HG03103 (cell line): ENCODE results near the gene PPP1R8.
"Not testable (repeated sequence)": the region's sequence is repeated elsewhere in the genome, so short reads cannot be mapped to it uniquely, and the experiment has no call there.

Experiments
- ATAC-seq: cut with Tn5 transposase; IDR thresholded peaks from one replicate; pipeline ENCODE4 v1.9.1; 2021; ENCODE audit warnings: low read depth; ENCODE audit not compliant: unreplicated experiment

PPP1R8 gene

GRCh38 chr1:27868932-27869718, 38.5 kb downstream of the PPP1R8 start:
- no peak for ATAC-seq

GRCh38 chr1:27869719-27870085, 39.1 kb downstream of the PPP1R8 start:
- ATAC-seq, result no peak

GRCh38 chr1:27871076-27871475, 40.5 kb downstream of the PPP1R8 start:
- ATAC-seq, result not testable (repeated sequence)

- no peak for ATAC-seq
Observed at GRCh38 chr1:27872059-27872801, 41.6 kb downstream of the PPP1R8 start, which contains the start of gene THEMIS2. Gene THEMIS2, plus strand, starts transcription at chr1:27872544. Its CDS starts 28 bp downstream, at chr1:27872572.

- no peak for ATAC-seq
Observed at GRCh38 chr1:27872802-27873551, 42.4 kb downstream of the PPP1R8 start.

- ATAC-seq, result no peak
Observed at GRCh38 chr1:27873671-27874384, 43.2 kb downstream of the PPP1R8 start.

- no peak for ATAC-seq
Observed at GRCh38 chr1:27876341-27877114, 45.9 kb downstream of the PPP1R8 start.

GRCh38 chr1:27877115-27877416, 46.5 kb downstream of the PPP1R8 start:
- no peak for ATAC-seq

- ATAC-seq, result no peak
Observed at GRCh38 chr1:27878039-27878438, 47.5 kb downstream of the PPP1R8 start.

GRCh38 chr1:27878787-27879335, 48.3 kb downstream of the PPP1R8 start:
- no peak for ATAC-seq

GRCh38 chr1:27879374-27880082, 48.9 kb downstream of the PPP1R8 start:
- no peak for ATAC-seq

- ATAC-seq, result no peak
Observed at GRCh38 chr1:27882543-27882903, 51.9 kb downstream of the PPP1R8 start.

GRCh38 chr1:27883536-27883935, 53.0 kb downstream of the PPP1R8 start:
- no peak for ATAC-seq

GRCh38 chr1:27884006-27884954, 53.7 kb downstream of the PPP1R8 start:
- ATAC-seq, result no peak

- no peak for ATAC-seq
Observed at GRCh38 chr1:27885114-27885528, 54.5 kb downstream of the PPP1R8 start.

GRCh38 chr1:27885621-27886352, 55.2 kb downstream of the PPP1R8 start:
- ATAC-seq, result no peak

- ATAC-seq, result no peak
Observed at GRCh38 chr1:27886353-27886679, 55.7 kb downstream of the PPP1R8 start.
